ENCODE data around the gene ZNF732.
"Not testable (repeated sequence)": the region's sequence is repeated elsewhere in the genome, so short reads cannot be mapped to it uniquely, and the experiment has no call there.

The ZNF732 gene

GRCh38 chr4:314296-314903 lies 9.1 kb upstream of the ZNF732 start:
- 88 to 94% methylated on average over 1 of the region's 1 CpG for WGBS, 2 experiments
- no peaks in the 10 kb centered on the region for H3K4me1 ChIP-seq (ENCODE audit: control insufficient read depth, insufficient read depth, low read length)
- peaks cover 3% of the 10 kb centered on the region for H3K9me3 ChIP-seq (ENCODE audit: control insufficient read depth, low read length)
- no peaks in the 10 kb centered on the region for H3K36me3 ChIP-seq (ENCODE audit: control insufficient read depth, insufficient read depth, low read length)
- no peak overlapping the region for H3K4me3 ChIP-seq (ENCODE audit: insufficient read depth, low read depth, low read length)
- no peaks in the 10 kb centered on the region for H3K27me3 ChIP-seq (ENCODE audit: control insufficient read depth, insufficient read depth, low read length, poor library complexity, severe bottlenecking)
- H3K27ac ChIP-seq (ENCODE audit: insufficient read depth, low read depth, low read length, poor library complexity, severe bottlenecking): no peak overlapping the region

GRCh38 chr4:309807-310206 lies 4.5 kb upstream of the ZNF732 start:
- 100% methylated on average over 1 of the region's 1 CpG; no CpG with 5 or more reads in 1 of the 2 experiments for WGBS, 2 experiments
- H3K4me1 ChIP-seq (ENCODE audit: control insufficient read depth, insufficient read depth, low read length): no peaks in the 10 kb centered on the region
- H3K4me3 ChIP-seq (ENCODE audit: insufficient read depth, low read depth, low read length): no peak overlapping the region
- H3K9me3 ChIP-seq (ENCODE audit: control insufficient read depth, low read length): peaks cover 3% of the 10 kb centered on the region
- no peaks in the 10 kb centered on the region for H3K36me3 ChIP-seq (ENCODE audit: control insufficient read depth, insufficient read depth, low read length)
- H3K27me3 ChIP-seq (ENCODE audit: control insufficient read depth, insufficient read depth, low read length, poor library complexity, severe bottlenecking): no peaks in the 10 kb centered on the region
- no peak overlapping the region for H3K27ac ChIP-seq (ENCODE audit: insufficient read depth, low read depth, low read length, poor library complexity, severe bottlenecking)

- Histone ChIP-seq H3K9me3 (ENCODE audit: control insufficient read depth, low read length) (peaks cover 3% of the 10 kb centered on the region), H3K36me3 (ENCODE audit: control insufficient read depth, insufficient read depth, low read length) (no peaks in the 10 kb centered on the region), H3K4me1 (ENCODE audit: control insufficient read depth, insufficient read depth, low read length) (no peaks in the 10 kb centered on the region), H3K27me3 (ENCODE audit: control insufficient read depth, insufficient read depth, low read length, poor library complexity, severe bottlenecking) (no peaks in the 10 kb centered on the region), H3K27ac (ENCODE audit: insufficient read depth, low read depth, low read length, poor library complexity, severe bottlenecking) (no peak overlapping the region), H3K4me3 (ENCODE audit: insufficient read depth, low read depth, low read length) (no peak overlapping the region)
- 92% methylated on average over 3 of the region's 3 CpGs for WGBS, 2 experiments
Measured at GRCh38 chr4:306551-306961, 1.3 kb upstream of the ZNF732 start.

- WGBS, 2 experiments: 40 to 48% methylated on average over 20 of the region's 20 CpGs
Measured at GRCh38 chr4:304516-304915, 758 bp downstream of the ZNF732 start.

GRCh38 chr4:302381-302780 lies 2.9 kb downstream of the ZNF732 start:
- Histone ChIP-seq H3K27ac (ENCODE audit: insufficient read depth, low read depth, low read length, poor library complexity, severe bottlenecking) (no peak overlapping the region), H3K27me3 (ENCODE audit: control insufficient read depth, insufficient read depth, low read length, poor library complexity, severe bottlenecking) (no peaks in the 10 kb centered on the region), H3K9me3 (ENCODE audit: control insufficient read depth, low read length) (no peaks in the 10 kb centered on the region), H3K4me1 (ENCODE audit: control insufficient read depth, insufficient read depth, low read length) (no peaks in the 10 kb centered on the region), H3K36me3 (ENCODE audit: control insufficient read depth, insufficient read depth, low read length) (no peaks in the 10 kb centered on the region), H3K4me3 (ENCODE audit: insufficient read depth, low read depth, low read length) (no peak overlapping the region)
- 84 to 91% methylated on average over 3 to 4 of the region's 4 CpGs for WGBS, 2 experiments

More at GRCh38 chr4:304516-304915, 758 bp downstream of the ZNF732 start:
- not testable (repeated sequence) for H3K4me1 ChIP-seq (ENCODE audit: control insufficient read depth, insufficient read depth, low read length); H3K27me3 ChIP-seq (ENCODE audit: control insufficient read depth, insufficient read depth, low read length, poor library complexity, severe bottlenecking); H3K9me3 ChIP-seq (ENCODE audit: control insufficient read depth, low read length); H3K27ac ChIP-seq (ENCODE audit: insufficient read depth, low read depth, low read length, poor library complexity, severe bottlenecking); H3K36me3 ChIP-seq (ENCODE audit: control insufficient read depth, insufficient read depth, low read length)
- peak overlapping the region; percentile 63 for H3K4me3 ChIP-seq (ENCODE audit: insufficient read depth, low read depth, low read length)

GRCh38 chr4:294732-295131 lies 10.5 kb downstream of the ZNF732 start:
- Histone ChIP-seq H3K27me3 (ENCODE audit: control insufficient read depth, insufficient read depth, low read length, poor library complexity, severe bottlenecking) (no peaks in the 10 kb centered on the region), H3K27ac (ENCODE audit: insufficient read depth, low read depth, low read length, poor library complexity, severe bottlenecking) (no peak overlapping the region), H3K4me3 (ENCODE audit: insufficient read depth, low read depth, low read length) (no peak overlapping the region), H3K4me1 (ENCODE audit: control insufficient read depth, insufficient read depth, low read length) (no peaks in the 10 kb centered on the region), H3K36me3 (ENCODE audit: control insufficient read depth, insufficient read depth, low read length) (no peaks in the 10 kb centered on the region), H3K9me3 (ENCODE audit: control insufficient read depth, low read length) (no peaks in the 10 kb centered on the region)
- WGBS, 2 experiments: 95 to 97% methylated on average over 2 of the region's 3 CpGs

- Histone ChIP-seq H3K27me3 (ENCODE audit: control insufficient read depth, insufficient read depth, low read length, poor library complexity, severe bottlenecking) (no peaks in the 10 kb centered on the region), H3K4me1 (ENCODE audit: control insufficient read depth, insufficient read depth, low read length) (no peaks in the 10 kb centered on the region), H3K36me3 (ENCODE audit: control insufficient read depth, insufficient read depth, low read length) (no peaks in the 10 kb centered on the region), H3K4me3 (ENCODE audit: insufficient read depth, low read depth, low read length) (no peak overlapping the region), H3K9me3 (ENCODE audit: control insufficient read depth, low read length) (no peaks in the 10 kb centered on the region), H3K27ac (ENCODE audit: insufficient read depth, low read depth, low read length, poor library complexity, severe bottlenecking) (no peak overlapping the region)
- WGBS, 2 experiments: 88 to 94% methylated on average over 1 to 2 of the region's 2 CpGs
Measured at GRCh38 chr4:288891-289290, 16.4 kb downstream of the ZNF732 start.

GRCh38 chr4:273309-274017 lies 31.8 kb downstream of the ZNF732 start:
- peaks cover 12% of the 10 kb centered on the region for H3K36me3 ChIP-seq (ENCODE audit: control insufficient read depth, insufficient read depth, low read length)

GRCh38 chr4:271492-272103 lies 33.7 kb downstream of the ZNF732 start:
- 89 to 98% methylated on average over 3 of the region's 3 CpGs for WGBS, 2 experiments
- no peaks in the 10 kb centered on the region for H3K27me3 ChIP-seq (ENCODE audit: control insufficient read depth, insufficient read depth, low read length, poor library complexity, severe bottlenecking)
- peaks cover 12% of the 10 kb centered on the region for H3K36me3 ChIP-seq (ENCODE audit: control insufficient read depth, insufficient read depth, low read length)
- peaks cover 15% of the 10 kb centered on the region for H3K9me3 ChIP-seq (ENCODE audit: control insufficient read depth, low read length)
- H3K4me1 ChIP-seq (ENCODE audit: control insufficient read depth, insufficient read depth, low read length): no peaks in the 10 kb centered on the region
- no peak overlapping the region for H3K4me3 ChIP-seq (ENCODE audit: insufficient read depth, low read depth, low read length)
- H3K27ac ChIP-seq (ENCODE audit: insufficient read depth, low read depth, low read length, poor library complexity, severe bottlenecking): no peak overlapping the region

More at GRCh38 chr4:273309-274017, 31.8 kb downstream of the ZNF732 start:
- H3K4me3 ChIP-seq (ENCODE audit: insufficient read depth, low read depth, low read length): no peak overlapping the region
- no peaks in the 10 kb centered on the region for H3K4me1 ChIP-seq (ENCODE audit: control insufficient read depth, insufficient read depth, low read length)
- peaks cover 14% of the 10 kb centered on the region for H3K9me3 ChIP-seq (ENCODE audit: control insufficient read depth, low read length)
- H3K27ac ChIP-seq (ENCODE audit: insufficient read depth, low read depth, low read length, poor library complexity, severe bottlenecking): no peak overlapping the region
- H3K27me3 ChIP-seq (ENCODE audit: control insufficient read depth, insufficient read depth, low read length, poor library complexity, severe bottlenecking): no peaks in the 10 kb centered on the region
- WGBS, 2 experiments: 83 to 87% methylated on average over 1 to 5 of the region's 5 CpGs

- H3K9me3 ChIP-seq (ENCODE audit: control insufficient read depth, low read length): peaks cover 19% of the 10 kb centered on the region
- H3K36me3 ChIP-seq (ENCODE audit: control insufficient read depth, insufficient read depth, low read length): peaks cover 23% of the 10 kb centered on the region
- not testable (repeated sequence) for H3K27me3 ChIP-seq (ENCODE audit: control insufficient read depth, insufficient read depth, low read length, poor library complexity, severe bottlenecking); H3K4me3 ChIP-seq (ENCODE audit: insufficient read depth, low read depth, low read length); H3K4me1 ChIP-seq (ENCODE audit: control insufficient read depth, insufficient read depth, low read length); H3K27ac ChIP-seq (ENCODE audit: insufficient read depth, low read depth, low read length, poor library complexity, severe bottlenecking)
- WGBS, 2 experiments: 87 to 93% methylated on average over 10 of the region's 11 CpGs
Measured at GRCh38 chr4:259240-259639, 46.0 kb downstream of the ZNF732 start.

All from ectodermal cell (in vitro differentiated cells).